ENCODE results near the gene HARBI1.

HARBI1 gene

GRCh38 chr11:46633291-46634217, 16.5 kb upstream of the HARBI1 start:
- no peak for DNase-seq

GRCh38 chr11:46632502-46632901, 15.5 kb upstream of the HARBI1 start:
- DNase-seq: no peak

- DNase-seq: no peak
These were observed 14.6 kb upstream of the HARBI1 start for GRCh38 chr11:46631676-46632075.

GRCh38 chr11:46630237-46630636, 13.2 kb upstream of the HARBI1 start:
- no peak for DNase-seq

- DNase-seq: no peak
These were observed 11.9 kb upstream of the HARBI1 start for GRCh38 chr11:46628961-46629360.

- DNase-seq: no peak
These were observed 8.4 kb upstream of the HARBI1 start for GRCh38 chr11:46625406-46625805.

GRCh38 chr11:46618837-46619236, 1.8 kb upstream of the HARBI1 start:
- no peak for DNase-seq

GRCh38 chr11:46617972-46618314, 916 bp upstream of the HARBI1 start:
- no peak for DNase-seq

GRCh38 chr11:46616551-46617133, 385 bp downstream of the HARBI1 start:
- no peak for DNase-seq

- DNase-seq: no peak
These were observed 1.3 kb downstream of the HARBI1 start for GRCh38 chr11:46615756-46616155.

- no peak for DNase-seq
These were observed 4.7 kb downstream of the HARBI1 start for GRCh38 chr11:46612326-46612725.

- DNase-seq: no peak
These were observed 5.3 kb downstream of the HARBI1 start for GRCh38 chr11:46611526-46612304.

GRCh38 chr11:46609386-46609785, 7.6 kb downstream of the HARBI1 start:
- DNase-seq: no peak

GRCh38 chr11:46607516-46607915, 9.5 kb downstream of the HARBI1 start:
- DNase-seq: no peak

GRCh38 chr11:46604796-46605195, 12.2 kb downstream of the HARBI1 start:
- no peak for DNase-seq

- DNase-seq: no peak
These were observed 13.2 kb downstream of the HARBI1 start for GRCh38 chr11:46603704-46604308.

- no peak for DNase-seq
These were observed 15.9 kb downstream of the HARBI1 start for GRCh38 chr11:46601129-46601528.

- no peak for DNase-seq
These were observed 16.6 kb downstream of the HARBI1 start for GRCh38 chr11:46600194-46600960.

- DNase-seq: no peak
These were observed 17.5 kb downstream of the HARBI1 start for GRCh38 chr11:46599340-46600193.

GRCh38 chr11:46597609-46598219, 19.3 kb downstream of the HARBI1 start:
- no peak for DNase-seq

GRCh38 chr11:46597155-46597554, 19.9 kb downstream of the HARBI1 start:
- DNase-seq: no peak

Data from NCI-H1694 (cell line).